Activated CD4-positive, alpha-beta T cell treated with anti-CD3 and anti-CD28 coated beads for 4 hours (primary cell): ENCODE measurements around the gene ADCY9.
"Not testable (repeated sequence)": the region's sequence is repeated elsewhere in the genome, so short reads cannot be mapped to it uniquely, and the experiment has no call there.

Experiments
- DNase-seq, 2 donors: peaks; one replicate each; pipeline ENCODE4 v3.0.0-alpha.2; 2020

Gene ADCY9

GRCh38 chr16:3948378-3948995 lies 167.8 kb downstream of the ADCY9 start:
- no peak for DNase-seq

GRCh38 chr16:3946604-3947180 lies 169.6 kb downstream of the ADCY9 start:
- no peak for DNase-seq

- DNase-seq, result no peak
These were observed 170.3 kb downstream of the ADCY9 start for GRCh38 chr16:3945751-3946603.

GRCh38 chr16:3944457-3944856 lies 171.8 kb downstream of the ADCY9 start:
- not testable (repeated sequence) for DNase-seq

GRCh38 chr16:3942146-3942545 lies 174.1 kb downstream of the ADCY9 start:
- not testable (repeated sequence) for DNase-seq

GRCh38 chr16:3938843-3939624 lies 177.2 kb downstream of the ADCY9 start:
- peak; percentile 57 to 65 for DNase-seq

GRCh38 chr16:3938471-3938842 lies 177.8 kb downstream of the ADCY9 start:
- DNase-seq, result no peak

GRCh38 chr16:3937066-3937875 lies 179.0 kb downstream of the ADCY9 start:
- DNase-seq, result no peak

GRCh38 chr16:3935921-3936320 lies 180.3 kb downstream of the ADCY9 start:
- no peak for DNase-seq

GRCh38 chr16:3934491-3935181 lies 181.6 kb downstream of the ADCY9 start:
- DNase-seq, result no peak

- not testable (repeated sequence) for DNase-seq
These were observed 189.1 kb downstream of the ADCY9 start for GRCh38 chr16:3927147-3927546.

GRCh38 chr16:3924763-3925162 lies 191.5 kb downstream of the ADCY9 start:
- DNase-seq, result no peak

GRCh38 chr16:3922241-3922640 lies 194.0 kb downstream of the ADCY9 start:
- DNase-seq, result no peak

GRCh38 chr16:3920206-3920605 lies 196.0 kb downstream of the ADCY9 start:
- no peak for DNase-seq

- DNase-seq, result no peak
These were observed 196.8 kb downstream of the ADCY9 start for GRCh38 chr16:3919413-3919812.

- DNase-seq, result no peak
These were observed 200.6 kb downstream of the ADCY9 start for GRCh38 chr16:3915426-3916260.

- DNase-seq, result no peak
These were observed 203.3 kb downstream of the ADCY9 start for GRCh38 chr16:3912897-3913296.
